ENCODE measurements around the gene KCNAB1.

Gene KCNAB1

DNA sequence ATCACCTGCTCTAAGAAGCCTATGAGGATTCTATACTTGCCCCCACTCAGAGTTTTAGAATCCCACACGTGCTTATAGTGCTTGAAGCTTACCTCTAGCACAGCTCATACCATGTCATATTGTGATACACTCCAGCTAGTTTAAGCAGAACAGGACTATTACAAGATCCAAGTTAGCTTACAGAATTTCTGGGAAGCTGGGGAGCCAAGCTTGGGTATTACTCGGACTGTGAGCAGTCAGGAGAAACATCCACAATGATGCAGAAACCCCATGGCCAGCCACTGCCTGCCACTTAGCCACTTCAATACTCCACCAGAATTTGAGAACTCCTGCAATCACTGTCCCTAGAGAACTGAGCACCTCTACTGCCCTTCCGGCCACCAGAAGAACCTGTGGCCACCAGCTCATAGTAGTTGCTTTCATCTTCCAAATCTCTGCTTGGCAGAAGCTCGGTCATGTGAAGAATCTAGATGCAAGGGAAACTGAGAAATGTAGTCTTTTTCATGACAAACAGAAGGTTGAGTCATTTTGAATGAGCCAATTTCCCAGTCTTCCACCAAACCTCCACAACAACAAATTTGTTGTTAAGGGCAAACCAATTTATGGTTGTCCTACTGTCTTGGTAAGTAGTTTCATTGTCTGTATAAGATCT, 462.3 kb downstream of the KCNAB1 start:
- no peak for DNase-seq

DNA sequence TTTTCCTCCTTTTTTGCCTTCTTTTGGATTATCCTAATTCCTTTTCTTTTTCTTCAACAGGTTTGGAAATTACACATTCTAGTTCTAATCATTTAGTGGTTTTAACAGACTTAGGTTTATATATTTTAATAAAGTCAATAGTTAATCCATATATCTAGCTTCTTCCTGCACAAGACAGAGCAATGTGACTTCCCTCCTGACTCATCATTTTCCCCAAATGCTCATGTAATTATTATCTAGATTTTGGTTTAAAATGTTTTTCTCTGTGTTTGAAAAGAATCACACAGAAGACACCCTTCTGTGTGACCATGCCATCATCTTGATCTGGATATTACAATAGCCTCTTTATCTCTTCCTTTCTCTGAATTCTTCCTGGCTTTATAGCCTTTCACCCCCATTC, 463.1 kb downstream of the KCNAB1 start:
- DNase-seq: no peak

DNA sequence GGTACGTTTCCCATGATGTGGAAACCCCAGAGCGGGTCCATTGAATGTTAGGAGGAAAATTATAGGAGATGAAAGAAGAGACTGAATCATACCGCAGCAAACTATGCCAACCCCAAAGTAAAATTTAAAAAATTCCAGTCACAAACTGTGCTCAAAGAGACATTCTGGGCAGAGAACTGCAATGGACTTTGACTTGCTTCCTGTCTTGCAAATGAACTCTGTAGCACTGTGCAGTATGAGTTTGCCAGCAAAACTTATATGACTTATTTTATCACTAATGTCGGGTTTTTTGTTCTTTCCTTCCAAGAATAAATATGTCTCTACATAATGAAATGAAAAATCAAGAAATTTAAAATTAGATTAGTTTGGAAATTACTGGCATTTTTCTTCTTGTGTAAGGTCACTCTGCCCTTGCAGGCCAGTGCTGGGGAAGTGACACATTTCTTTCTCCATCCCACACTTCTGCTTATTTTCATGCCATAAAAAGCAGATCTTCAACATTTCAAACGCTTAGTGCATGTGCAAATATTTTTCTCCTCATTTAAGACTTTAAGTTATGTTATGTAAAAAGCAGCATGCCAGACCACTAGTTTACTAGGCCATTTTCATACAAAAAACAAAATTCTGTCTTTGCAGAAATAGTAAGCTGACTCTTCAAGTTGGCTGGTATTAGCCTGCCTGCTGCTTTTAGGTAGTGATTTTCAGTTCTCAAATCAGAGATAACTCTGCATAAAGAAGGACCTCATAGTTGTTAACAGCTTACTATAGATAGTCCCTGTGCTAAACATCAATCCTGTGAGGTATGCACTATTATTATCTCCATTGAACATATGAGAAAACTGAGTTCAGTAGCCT, 466.8 kb downstream of the KCNAB1 start:
- peak; percentile 21 for DNase-seq

DNA sequence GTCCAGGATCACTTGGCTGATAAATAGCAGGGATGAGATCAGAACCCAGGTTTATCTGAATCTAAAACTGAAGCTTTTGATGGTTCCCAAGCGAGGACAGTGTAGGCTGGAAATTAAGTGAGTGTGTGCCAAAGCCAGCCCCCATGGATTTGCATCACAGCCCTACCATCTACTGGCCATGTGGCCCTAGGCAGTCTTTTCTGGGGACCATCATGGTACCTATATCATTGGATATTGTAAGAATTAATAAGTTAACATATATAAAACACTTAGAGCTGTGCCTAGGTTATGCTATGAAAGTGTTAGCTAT, 467.3 kb downstream of the KCNAB1 start:
- no peak for DNase-seq

Measured in midbrain (tissue), 1 donor.